Measurements from ENCODE around the gene LDLR. TPM values are rescaled to one million over a fixed set of nuclear protein-coding genes. Genes with fewer than 3 reads are reported as not detected.
"Not testable (repeated sequence)": the region's sequence is repeated elsewhere in the genome, so short reads cannot be mapped to it uniquely, and the experiment has no call there.

LDLR gene
- total RNA-seq, 1 experiment from 2014 or later: 32.0 TPM

- Histone ChIP-seq H3K27me3 (no peaks in the 10 kb centered on the region), H3K9me3 (no peaks in the 10 kb centered on the region), H3K36me3 (peaks cover 89% of the 10 kb centered on the region), H3K4me3 (no peak overlapping the region)
- no peak for DNase-seq
Measured at GRCh38 chr19:11115895-11116446, 26.7 kb downstream of the LDLR start.

- Histone ChIP-seq H3K27me3 (no peaks in the 10 kb centered on the region), H3K9me3 (no peaks in the 10 kb centered on the region), H3K36me3 (peaks cover 87% of the 10 kb centered on the region), H3K4me3 (no peak overlapping the region)
- no peak for DNase-seq
Measured at GRCh38 chr19:11116507-11116906, 27.2 kb downstream of the LDLR start.

GRCh38 chr19:11121963-11122362, 32.7 kb downstream of the LDLR start:
- H3K27me3 ChIP-seq, H3K9me3 ChIP-seq, DNase-seq, H3K4me3 ChIP-seq: not testable (repeated sequence)
- H3K36me3 ChIP-seq: peaks cover 85% of the 10 kb centered on the region

GRCh38 chr19:11123114-11123513, 33.9 kb downstream of the LDLR start:
- no peak for DNase-seq
- peaks cover 85% of the 10 kb centered on the region for H3K36me3 ChIP-seq

GRCh38 chr19:11124157-11124556, 34.9 kb downstream of the LDLR start:
- H3K27me3 ChIP-seq, DNase-seq, H3K4me3 ChIP-seq, H3K9me3 ChIP-seq: not testable (repeated sequence)
- H3K36me3 ChIP-seq: peaks cover 87% of the 10 kb centered on the region

More at GRCh38 chr19:11123114-11123513, 33.9 kb downstream of the LDLR start:
- no peaks in the 10 kb centered on the region for H3K27me3 ChIP-seq
- no peaks in the 10 kb centered on the region for H3K9me3 ChIP-seq
- no peak overlapping the region for H3K4me3 ChIP-seq

GRCh38 chr19:11125994-11126685, 36.9 kb downstream of the LDLR start:
- Histone ChIP-seq H3K9me3 (no peaks in the 10 kb centered on the region), H3K4me3 (no peak overlapping the region), H3K27me3 (no peaks in the 10 kb centered on the region), H3K36me3 (peaks cover 87% of the 10 kb centered on the region)
- peak; percentile 57 for DNase-seq

- Histone ChIP-seq H3K9me3 (no peaks in the 10 kb centered on the region), H3K36me3 (peaks cover 93% of the 10 kb centered on the region), H3K4me3 (no peak overlapping the region), H3K27me3 (no peaks in the 10 kb centered on the region)
- no peak for DNase-seq
Measured at GRCh38 chr19:11127905-11128304, 38.6 kb downstream of the LDLR start.

GRCh38 chr19:11130824-11131455, 41.7 kb downstream of the LDLR start:
- peaks cover 75% of the 10 kb centered on the region for H3K36me3 ChIP-seq
- no peaks in the 10 kb centered on the region for H3K9me3 ChIP-seq
- no peaks in the 10 kb centered on the region for H3K27me3 ChIP-seq
- H3K4me3 ChIP-seq: no peak overlapping the region
- peak; percentile 73 for DNase-seq

- Histone ChIP-seq H3K4me3 (no peak overlapping the region), H3K36me3 (peaks cover 71% of the 10 kb centered on the region)
Measured at GRCh38 chr19:11131471-11131870, 42.2 kb downstream of the LDLR start.

GRCh38 chr19:11136400-11137101, 47.3 kb downstream of the LDLR start:
- H3K9me3 ChIP-seq: no peaks in the 10 kb centered on the region
- no peaks in the 10 kb centered on the region for H3K27me3 ChIP-seq
- H3K4me3 ChIP-seq: no peak overlapping the region
- H3K36me3 ChIP-seq: peaks cover 20% of the 10 kb centered on the region
- DNase-seq: no peak

More at GRCh38 chr19:11131471-11131870, 42.2 kb downstream of the LDLR start:
- Histone ChIP-seq H3K27me3 (no peaks in the 10 kb centered on the region), H3K9me3 (no peaks in the 10 kb centered on the region)
- no peak for DNase-seq

GRCh38 chr19:11137542-11138384, 48.5 kb downstream of the LDLR start:
- peaks cover 11% of the 10 kb centered on the region for H3K36me3 ChIP-seq
- DNase-seq: peak; percentile 95
- 0 out of 2 replicates have a peak overlapping the region, but pooled peaks have one; percentile 6 for H3K4me3 ChIP-seq
- H3K27me3 ChIP-seq: no peaks in the 10 kb centered on the region
- H3K9me3 ChIP-seq: no peaks in the 10 kb centered on the region

GRCh38 chr19:11138601-11139300, 49.5 kb downstream of the LDLR start:
- H3K9me3 ChIP-seq: no peaks in the 10 kb centered on the region
- peaks cover 16% of the 10 kb centered on the region for H3K36me3 ChIP-seq
- H3K4me3 ChIP-seq: no peak overlapping the region
- H3K27me3 ChIP-seq: no peaks in the 10 kb centered on the region
- DNase-seq: peak; percentile 96

- H3K36me3 ChIP-seq: peaks cover 14% of the 10 kb centered on the region
- H3K27me3 ChIP-seq, H3K4me3 ChIP-seq, DNase-seq, H3K9me3 ChIP-seq: not testable (repeated sequence)
Measured at GRCh38 chr19:11140023-11140538, 50.8 kb downstream of the LDLR start.

GRCh38 chr19:11140896-11141295, 51.6 kb downstream of the LDLR start:
- Histone ChIP-seq H3K36me3 (peaks cover 22% of the 10 kb centered on the region), H3K27me3 (no peaks in the 10 kb centered on the region), H3K9me3 (no peaks in the 10 kb centered on the region), H3K4me3 (no peak overlapping the region)
- no peak for DNase-seq

- DNase-seq: no peak
- H3K4me3 ChIP-seq: no peak overlapping the region
Measured at GRCh38 chr19:11141937-11142527, 52.8 kb downstream of the LDLR start.

More at GRCh38 chr19:11141937-11142527, 52.8 kb downstream of the LDLR start:
- H3K36me3 ChIP-seq: peaks cover 26% of the 10 kb centered on the region
- H3K27me3 ChIP-seq: no peaks in the 10 kb centered on the region
- no peaks in the 10 kb centered on the region for H3K9me3 ChIP-seq
